ENCODE data around the gene ARHGAP15.
"Not testable (repeated sequence)": the region's sequence is repeated elsewhere in the genome, so short reads cannot be mapped to it uniquely, and the experiment has no call there.

The ARHGAP15 gene

GRCh38 chr2:143530758-143531157, 401.5 kb downstream of the ARHGAP15 start:
- no peak for DNase-seq (ENCODE audit: low read depth)

GRCh38 chr2:143532061-143532460, 402.8 kb downstream of the ARHGAP15 start:
- DNase-seq (ENCODE audit: low read depth) = no peak

GRCh38 chr2:143533846-143534245, 404.6 kb downstream of the ARHGAP15 start:
- no peak for DNase-seq (ENCODE audit: low read depth)

- no peak for DNase-seq (ENCODE audit: low read depth)
Observed at GRCh38 chr2:143535802-143536201, 406.6 kb downstream of the ARHGAP15 start.

GRCh38 chr2:143541899-143542298, 412.7 kb downstream of the ARHGAP15 start:
- not testable (repeated sequence) for DNase-seq (ENCODE audit: low read depth)

GRCh38 chr2:143545059-143545948, 416.1 kb downstream of the ARHGAP15 start:
- DNase-seq (ENCODE audit: low read depth) = no peak

- no peak for DNase-seq (ENCODE audit: low read depth)
Observed at GRCh38 chr2:143545949-143546255, 416.7 kb downstream of the ARHGAP15 start.

- DNase-seq (ENCODE audit: low read depth) = no peak
Observed at GRCh38 chr2:143548032-143548431, 418.8 kb downstream of the ARHGAP15 start.

- no peak for DNase-seq (ENCODE audit: low read depth)
Observed at GRCh38 chr2:143550500-143550899, 421.3 kb downstream of the ARHGAP15 start.

- DNase-seq (ENCODE audit: low read depth) = no peak
Observed at GRCh38 chr2:143551971-143552650, 422.9 kb downstream of the ARHGAP15 start.

- no peak for DNase-seq (ENCODE audit: low read depth)
Observed at GRCh38 chr2:143553261-143553660, 424.0 kb downstream of the ARHGAP15 start.

- DNase-seq (ENCODE audit: low read depth) = no peak
Observed at GRCh38 chr2:143558665-143559064, 429.4 kb downstream of the ARHGAP15 start.

GRCh38 chr2:143559147-143559546, 429.9 kb downstream of the ARHGAP15 start:
- DNase-seq (ENCODE audit: low read depth) = no peak

- DNase-seq (ENCODE audit: low read depth) = no peak
Observed at GRCh38 chr2:143560724-143561123, 431.5 kb downstream of the ARHGAP15 start.

- no peak for DNase-seq (ENCODE audit: low read depth)
Observed at GRCh38 chr2:143564419-143564818, 435.2 kb downstream of the ARHGAP15 start.

- DNase-seq (ENCODE audit: low read depth) = no peak
Observed at GRCh38 chr2:143571747-143572146, 442.5 kb downstream of the ARHGAP15 start.

GRCh38 chr2:143572421-143572820, 443.2 kb downstream of the ARHGAP15 start:
- no peak for DNase-seq (ENCODE audit: low read depth)

- DNase-seq (ENCODE audit: low read depth) = no peak
Observed at GRCh38 chr2:143574069-143574468, 444.9 kb downstream of the ARHGAP15 start.

- DNase-seq (ENCODE audit: low read depth) = no peak
Observed at GRCh38 chr2:143575340-143575739, 446.1 kb downstream of the ARHGAP15 start.

GRCh38 chr2:143577489-143577888, 448.3 kb downstream of the ARHGAP15 start:
- DNase-seq (ENCODE audit: low read depth) = no peak

GRCh38 chr2:143579456-143579855, 450.2 kb downstream of the ARHGAP15 start:
- DNase-seq (ENCODE audit: low read depth) = no peak

GRCh38 chr2:143581134-143581533, 451.9 kb downstream of the ARHGAP15 start:
- DNase-seq (ENCODE audit: low read depth) = no peak

- no peak for DNase-seq (ENCODE audit: low read depth)
Observed at GRCh38 chr2:143582046-143582747, 453.0 kb downstream of the ARHGAP15 start.
